ENCODE data around the gene ARHGEF28. TPM values are rescaled to one million over a fixed set of nuclear protein-coding genes. Genes with fewer than 3 reads are reported as not detected.

ARHGEF28 gene
- total RNA-seq, 2 experiments from 2014 or later: not detected

DNA sequence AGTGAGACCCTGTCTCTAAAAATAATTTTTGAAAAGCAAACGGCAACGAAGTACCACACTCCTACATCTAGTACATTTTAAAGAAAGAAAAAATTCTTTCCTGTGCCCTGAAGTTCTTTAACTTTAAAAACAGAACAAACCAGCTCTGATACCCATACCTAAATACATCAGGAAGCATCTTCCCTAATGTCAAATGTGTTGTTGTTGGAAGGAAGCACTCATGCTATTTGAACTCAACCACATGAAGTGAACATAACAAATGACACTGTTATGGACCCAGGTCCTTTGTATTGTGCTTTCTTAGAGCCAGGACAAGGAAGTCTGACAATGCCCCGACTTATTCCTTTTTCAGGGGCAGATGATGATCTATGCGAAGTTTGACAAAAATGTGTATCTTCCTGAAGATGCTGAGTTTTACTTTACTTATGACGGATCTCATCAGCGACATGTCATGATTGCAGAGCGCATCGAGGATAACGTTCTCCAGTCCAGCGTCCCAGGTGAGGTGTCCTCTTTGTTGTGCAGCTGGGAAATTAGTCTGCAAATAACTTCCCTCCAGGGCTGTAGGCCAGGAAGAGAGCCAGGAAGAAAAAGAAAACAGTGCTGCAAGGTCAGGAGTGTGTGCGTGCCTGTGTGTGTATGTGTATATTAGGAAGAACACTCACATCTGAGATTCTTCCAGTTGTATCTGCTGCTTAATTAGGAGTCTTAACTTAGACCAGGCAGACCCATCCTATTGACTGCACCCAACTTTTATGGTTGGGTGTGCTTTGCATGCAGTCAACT lies 123.7 kb downstream of the ARHGEF28 start:
- Mint-ChIP-seq H3K27me3 (peaks cover 33% of the 10 kb centered on the region), H3K4me3 (no peak overlapping the region), H3K27ac (no peak overlapping the region), H3K36me3 (ENCODE audit: low read depth) (no peaks in the 10 kb centered on the region), H3K9me3 (no peaks in the 10 kb centered on the region), H3K4me1 (peaks cover 2% of the 10 kb centered on the region)
- no peak for DNase-seq
- ChIA-PET CTCF (no interaction called here), POLR2A (no interaction called here)

DNA sequence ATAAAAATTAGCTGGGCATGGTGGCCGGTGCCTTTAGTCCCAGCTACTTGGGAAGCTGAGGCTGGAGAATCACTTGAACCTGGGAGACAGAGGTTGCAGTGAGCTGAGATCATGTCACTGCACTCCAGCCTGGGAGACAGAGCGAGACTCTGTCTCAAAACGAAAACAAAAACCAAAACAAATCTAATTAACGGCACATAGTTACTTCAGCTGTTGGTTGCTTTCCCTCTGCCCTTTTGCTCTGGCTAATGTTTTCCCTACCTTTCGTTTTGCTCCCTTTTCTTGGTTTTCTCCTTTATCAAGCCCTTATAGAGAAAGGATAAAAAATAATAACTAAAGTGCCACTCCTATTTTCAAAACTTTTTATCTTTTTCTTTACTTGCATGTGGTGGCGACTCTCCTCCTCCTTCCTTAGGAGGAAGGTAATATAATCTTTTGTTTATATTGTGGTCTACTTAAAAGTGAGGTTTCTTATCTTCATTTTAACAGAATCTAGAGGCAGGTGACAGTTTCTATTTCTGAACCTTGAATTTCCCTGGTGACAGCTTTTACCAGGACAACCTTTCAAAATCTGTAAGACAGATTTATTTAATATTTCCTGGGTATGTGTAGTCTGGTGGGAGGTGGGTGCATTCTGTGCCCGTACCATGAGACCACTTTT lies 125.4 kb downstream of the ARHGEF28 start:
- H3K27me3 Mint-ChIP-seq: peaks cover 23% of the 10 kb centered on the region
- no peaks in the 10 kb centered on the region for H3K36me3 Mint-ChIP-seq (ENCODE audit: low read depth)
- H3K27ac Mint-ChIP-seq: no peak overlapping the region
- no peak overlapping the region for H3K4me3 Mint-ChIP-seq
- H3K4me1 Mint-ChIP-seq: peaks cover 2% of the 10 kb centered on the region
- no peak for DNase-seq
- POLR2A ChIA-PET: no interaction called here
- CTCF ChIA-PET: no interaction called here
- no peaks in the 10 kb centered on the region for H3K9me3 Mint-ChIP-seq

DNA sequence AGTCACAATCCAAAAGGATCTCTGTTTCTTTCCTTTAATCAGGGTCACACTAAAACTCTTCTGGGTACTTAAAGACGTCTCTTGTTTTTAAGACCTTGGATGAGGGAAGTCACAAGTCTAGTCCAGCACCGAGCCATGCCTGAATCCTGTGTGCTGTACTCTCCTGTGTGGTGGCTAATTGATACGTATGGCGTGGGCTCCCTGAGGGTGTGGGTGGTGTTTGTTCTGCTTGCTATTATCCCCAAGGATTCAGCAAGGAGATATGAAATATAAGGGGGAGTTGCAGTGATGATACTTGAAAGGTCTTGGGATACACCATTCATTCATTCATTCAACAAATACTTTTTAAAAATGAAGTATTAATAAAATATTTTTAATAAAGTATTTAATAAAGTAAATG lies 128.3 kb downstream of the ARHGEF28 start:
- Mint-ChIP-seq H3K4me3 (no peak overlapping the region), H3K9me3 (no peaks in the 10 kb centered on the region), H3K27ac (no peak overlapping the region), H3K27me3 (peaks cover 26% of the 10 kb centered on the region), H3K4me1 (peaks cover 2% of the 10 kb centered on the region), H3K36me3 (ENCODE audit: low read depth) (no peaks in the 10 kb centered on the region)
- ChIA-PET CTCF (no interaction called here), POLR2A (no interaction called here)
- DNase-seq: no peak

DNA sequence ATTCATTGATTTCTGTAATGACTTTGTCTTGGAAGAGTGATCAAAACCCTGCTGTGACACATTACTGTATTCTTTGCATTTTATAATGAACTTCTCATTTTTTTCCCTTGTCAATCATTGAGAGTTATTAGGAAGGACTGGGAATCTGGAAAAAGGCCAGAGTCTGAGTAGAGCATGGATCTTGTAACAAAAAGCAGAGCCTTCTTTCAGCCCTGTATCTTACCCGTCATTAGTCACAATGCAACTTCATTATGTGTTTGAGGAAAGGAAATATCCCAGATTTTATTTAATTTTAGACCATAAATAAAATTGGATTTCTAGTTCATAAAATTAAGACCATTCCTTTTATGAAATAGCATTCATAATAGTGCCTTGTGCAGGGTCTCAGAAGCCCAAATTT lies 131.4 kb downstream of the ARHGEF28 start:
- H3K27ac Mint-ChIP-seq: no peak overlapping the region
- POLR2A ChIA-PET: no interaction called here

GRCh38 chr5:73759771-73760170 lies 133.8 kb downstream of the ARHGEF28 start:
- Mint-ChIP-seq H3K27ac (no peak overlapping the region), H3K9me3 (no peaks in the 10 kb centered on the region), H3K36me3 (ENCODE audit: low read depth) (no peaks in the 10 kb centered on the region), H3K27me3 (peaks cover 14% of the 10 kb centered on the region), H3K4me1 (no peaks in the 10 kb centered on the region), H3K4me3 (no peak overlapping the region)
- POLR2A ChIA-PET: no interaction called here
- CTCF ChIA-PET: no interaction called here
- DNase-seq: no peak

More for the DNA sequence above, 131.4 kb downstream of the ARHGEF28 start:
- CTCF ChIA-PET: no interaction called here
- no peak for DNase-seq
- Mint-ChIP-seq H3K36me3 (ENCODE audit: low read depth) (no peaks in the 10 kb centered on the region), H3K4me3 (no peak overlapping the region), H3K27me3 (peaks cover 15% of the 10 kb centered on the region), H3K4me1 (no peaks in the 10 kb centered on the region), H3K9me3 (no peaks in the 10 kb centered on the region)

DNA sequence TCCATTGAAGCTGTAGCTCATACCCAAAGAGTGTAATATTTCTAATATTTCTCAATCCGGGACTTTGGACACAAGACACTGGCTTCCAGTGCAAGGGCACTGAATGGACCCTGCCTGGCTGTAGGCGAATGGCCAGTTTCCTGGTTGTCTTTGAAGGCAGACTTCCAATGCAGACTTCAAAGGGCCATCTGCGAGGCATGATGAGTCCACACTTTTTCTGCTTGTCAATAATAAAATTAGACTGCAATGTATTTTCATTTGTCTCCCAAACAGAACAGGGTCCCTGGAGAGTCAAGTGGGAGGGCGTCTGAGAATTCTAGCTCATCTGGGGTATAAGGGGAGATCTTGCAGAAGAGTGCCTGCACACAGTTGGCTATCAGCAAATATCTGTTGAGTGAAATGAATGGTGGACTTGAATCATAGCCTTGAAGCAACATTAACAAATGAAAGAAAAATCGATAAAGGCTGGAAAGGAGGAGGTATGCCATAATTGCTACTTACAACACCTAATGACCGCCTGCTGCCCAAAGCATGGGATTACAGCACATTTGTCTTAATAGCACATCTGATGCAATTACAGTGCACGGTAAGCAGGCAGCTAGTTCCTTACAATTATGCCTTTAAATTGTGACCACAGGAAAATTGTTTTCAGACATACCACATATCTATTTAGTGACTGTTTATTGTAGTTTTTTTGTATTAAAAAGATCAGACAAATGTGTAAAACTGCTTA lies 137.5 kb downstream of the ARHGEF28 start:
- Mint-ChIP-seq H3K27ac (no peak overlapping the region), H3K9me3 (peaks cover 9% of the 10 kb centered on the region), H3K27me3 (peaks cover 6% of the 10 kb centered on the region), H3K4me3 (no peak overlapping the region), H3K36me3 (ENCODE audit: low read depth) (no peaks in the 10 kb centered on the region), H3K4me1 (no peaks in the 10 kb centered on the region)
- no peak for DNase-seq
- ChIA-PET POLR2A (interaction anchor here (0.7 kb wide), 1 partner anchor 845 kb away, joined by 3 read pairs; no protein-coding TSS in a partner anchor), CTCF (no interaction called here)

DNA sequence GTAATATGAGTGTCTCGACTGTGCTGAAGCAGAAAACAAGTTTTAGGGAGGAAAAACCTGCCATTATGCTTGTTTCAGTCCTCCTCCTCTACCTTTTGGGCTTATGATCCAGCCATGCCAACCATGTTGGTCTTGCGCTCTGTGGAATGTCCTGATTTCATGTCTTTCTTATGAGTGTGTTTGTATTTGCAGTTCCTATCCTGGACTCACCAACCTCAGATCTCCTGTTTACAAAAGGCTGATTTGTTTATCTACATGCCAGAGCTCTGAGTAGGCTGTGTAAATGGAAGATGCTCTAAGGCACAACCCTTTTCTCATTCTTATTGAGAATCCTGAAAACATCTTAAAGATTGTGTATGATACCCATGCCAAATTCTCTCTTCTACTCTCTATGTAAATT lies 138.6 kb downstream of the ARHGEF28 start:
- no peaks in the 10 kb centered on the region for H3K4me1 Mint-ChIP-seq
- CTCF ChIA-PET: no interaction called here
- no peaks in the 10 kb centered on the region for H3K36me3 Mint-ChIP-seq (ENCODE audit: low read depth)
- peaks cover 9% of the 10 kb centered on the region for H3K9me3 Mint-ChIP-seq
- DNase-seq: no peak
- POLR2A ChIA-PET: no interaction called here
- H3K27ac Mint-ChIP-seq: no peak overlapping the region
- H3K4me3 Mint-ChIP-seq: no peak overlapping the region
- H3K27me3 Mint-ChIP-seq: peaks cover 2% of the 10 kb centered on the region

GRCh38 chr5:73764996-73765395 lies 139.0 kb downstream of the ARHGEF28 start:
- H3K4me3 Mint-ChIP-seq: no peak overlapping the region
- CTCF ChIA-PET: no interaction called here
- no peak for DNase-seq
- H3K27me3 Mint-ChIP-seq: peaks cover 2% of the 10 kb centered on the region
- no peak overlapping the region for H3K27ac Mint-ChIP-seq
- H3K36me3 Mint-ChIP-seq (ENCODE audit: low read depth): no peaks in the 10 kb centered on the region
- POLR2A ChIA-PET: no interaction called here
- H3K9me3 Mint-ChIP-seq: peaks cover 9% of the 10 kb centered on the region
- no peaks in the 10 kb centered on the region for H3K4me1 Mint-ChIP-seq

GRCh38 chr5:73766902-73767301 lies 140.9 kb downstream of the ARHGEF28 start:
- H3K27me3 Mint-ChIP-seq: peaks cover 2% of the 10 kb centered on the region
- peaks cover 9% of the 10 kb centered on the region for H3K9me3 Mint-ChIP-seq
- DNase-seq: no peak
- H3K36me3 Mint-ChIP-seq (ENCODE audit: low read depth): no peaks in the 10 kb centered on the region
- ChIA-PET CTCF (no interaction called here), POLR2A (no interaction called here)
- no peak overlapping the region for H3K4me3 Mint-ChIP-seq
- H3K4me1 Mint-ChIP-seq: no peaks in the 10 kb centered on the region
- no peak overlapping the region for H3K27ac Mint-ChIP-seq

DNA sequence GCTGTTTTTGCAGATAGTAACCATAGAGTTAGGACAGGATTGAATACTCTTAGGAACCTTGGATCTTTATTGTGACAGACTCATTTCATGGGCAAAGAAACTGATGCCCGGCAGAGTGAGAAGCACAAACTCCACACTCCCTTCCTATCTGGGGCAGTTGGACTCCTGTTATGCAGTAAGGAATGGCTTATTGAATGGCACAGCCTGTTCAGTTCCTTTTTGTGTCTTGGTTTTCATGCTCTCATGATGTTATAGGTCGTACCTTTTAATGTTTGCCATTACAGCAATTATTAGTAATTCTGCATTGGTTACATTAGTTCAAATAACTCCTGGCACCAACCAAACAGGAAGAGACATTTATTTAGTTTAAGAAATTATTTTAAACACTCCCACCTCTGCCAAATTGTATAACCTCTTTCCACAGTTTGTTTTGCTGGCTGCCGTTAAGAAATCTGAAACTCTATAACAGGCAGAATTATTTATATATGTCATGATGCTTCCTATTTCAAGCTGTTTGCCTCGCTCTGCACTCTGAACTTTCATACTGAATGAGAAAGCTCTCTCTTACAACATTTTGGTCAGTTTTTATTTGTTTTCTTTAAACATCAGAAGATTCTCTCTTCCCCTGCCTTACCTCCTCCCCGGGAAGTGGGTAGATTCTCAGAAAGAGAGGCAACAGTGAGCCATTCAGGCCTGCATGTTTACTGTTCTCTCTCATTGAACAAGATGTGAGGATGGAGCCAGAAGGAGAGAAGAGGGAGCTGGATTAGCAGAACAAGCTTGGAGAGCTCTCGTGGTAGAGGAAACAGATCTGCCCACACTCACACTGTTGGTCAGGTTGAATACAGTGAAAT lies 144.4 kb downstream of the ARHGEF28 start:
- Mint-ChIP-seq H3K27ac (no peak overlapping the region), H3K4me1 (no peaks in the 10 kb centered on the region), H3K27me3 (peaks cover 3% of the 10 kb centered on the region), H3K36me3 (ENCODE audit: low read depth) (no peaks in the 10 kb centered on the region), H3K9me3 (peaks cover 9% of the 10 kb centered on the region), H3K4me3 (no peak overlapping the region)
- no peak for DNase-seq
- ChIA-PET CTCF (no interaction called here), POLR2A (no interaction called here)

- ChIA-PET POLR2A (no interaction called here), CTCF (no interaction called here)
- Mint-ChIP-seq H3K4me1 (no peaks in the 10 kb centered on the region), H3K27me3 (peaks cover 3% of the 10 kb centered on the region), H3K27ac (no peak overlapping the region), H3K4me3 (no peak overlapping the region), H3K36me3 (ENCODE audit: low read depth) (no peaks in the 10 kb centered on the region), H3K9me3 (no peaks in the 10 kb centered on the region)
- no peak for DNase-seq
Measured at GRCh38 chr5:73774924-73775323, 148.9 kb downstream of the ARHGEF28 start.

DNA sequence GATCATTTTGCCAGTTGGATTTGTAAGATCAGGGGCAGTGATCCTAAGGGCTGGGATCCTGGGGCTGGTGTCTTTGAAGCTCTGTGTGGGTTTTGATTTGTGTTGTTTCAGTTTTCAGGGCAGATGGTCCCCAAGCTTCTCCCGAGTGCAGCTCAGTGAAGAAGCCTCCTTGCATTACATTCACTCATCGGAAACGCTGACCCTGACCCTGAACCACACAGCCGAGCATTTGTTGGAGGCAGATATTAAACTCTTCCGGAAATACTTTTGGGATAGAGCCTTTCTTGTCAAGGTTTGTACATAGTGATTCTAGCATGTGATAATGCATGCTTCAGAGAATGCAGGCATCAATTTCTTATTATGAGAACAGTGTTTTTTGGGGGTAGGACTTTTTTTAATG lies 150.4 kb downstream of the ARHGEF28 start:
- Mint-ChIP-seq H3K4me3 (no peak overlapping the region), H3K4me1 (no peaks in the 10 kb centered on the region), H3K36me3 (ENCODE audit: low read depth) (no peaks in the 10 kb centered on the region), H3K27me3 (peaks cover 3% of the 10 kb centered on the region), H3K9me3 (no peaks in the 10 kb centered on the region), H3K27ac (no peak overlapping the region)
- ChIA-PET POLR2A (no interaction called here), CTCF (no interaction called here)
- no peak for DNase-seq

GRCh38 chr5:73777192-73777591 lies 151.2 kb downstream of the ARHGEF28 start:
- CTCF ChIA-PET: no interaction called here
- H3K36me3 Mint-ChIP-seq (ENCODE audit: low read depth): no peaks in the 10 kb centered on the region
- no peak overlapping the region for H3K4me3 Mint-ChIP-seq
- no peak for DNase-seq
- peaks cover 3% of the 10 kb centered on the region for H3K27me3 Mint-ChIP-seq
- POLR2A ChIA-PET: no interaction called here
- no peaks in the 10 kb centered on the region for H3K4me1 Mint-ChIP-seq
- no peak overlapping the region for H3K27ac Mint-ChIP-seq
- H3K9me3 Mint-ChIP-seq: no peaks in the 10 kb centered on the region

Measured in activated CD4-positive, alpha-beta T cell treated with anti-CD3 and anti-CD28 coated beads, Interleukin-2, amount 10 ng/mL, durations not matched to agents 7 days and 5 days (primary cell).